GM12878 (cell line): ENCODE measurements around the gene TMUB2.
"Not testable (repeated sequence)": the region's sequence is repeated elsewhere in the genome, so short reads cannot be mapped to it uniquely, and the experiment has no call there.

ENCODE experiments used
- CTCF ChIP-seq, 3 experiments: IDR thresholded peaks in 2 of 3; conservative IDR thresholded peaks in 1 of 3; 2 replicates each; pipeline ENCODE4 v1.5.1; 2011; ENCODE audit warnings: low read depth in 3 of 3, low read length in 3 of 3, mild to moderate bottlenecking in 3 of 3, control low read depth in 2 of 3, moderate library complexity in 2 of 3, inconsistent platforms in 1 of 3, mixed read lengths in 1 of 3; ENCODE audit not compliant: control insufficient read depth in 2 of 3, insufficient read depth in 1 of 3; ENCODE audit errors: extremely low read depth in 1 of 3
- ESRRA ChIP-seq: IDR thresholded peaks from 2 replicates; pipeline ENCODE4 v1.6.1; 2012; ENCODE audit warnings: mild to moderate bottlenecking, low read length, improper control_type of control experiment
- MEF2A ChIP-seq: IDR thresholded peaks from 2 replicates; pipeline ENCODE4 v1.6.1; 2011; ENCODE audit warnings: low read depth, mild to moderate bottlenecking, low read length, moderate library complexity; ENCODE audit not compliant: insufficient read depth
- POLR2A ChIP-seq: IDR thresholded peaks from 2 replicates; pipeline ENCODE4 v1.6.1; 2011; ENCODE audit warnings: low read depth, mild to moderate bottlenecking, low read length
- SMAD1 ChIP-seq: fragments of 450-650 bp; IDR thresholded peaks from 2 replicates; pipeline ENCODE4 v1.6.1; 2018; ENCODE audit warnings: mild to moderate bottlenecking, low read depth; ENCODE audit not compliant: partially characterized antibody
- SMC3 ChIP-seq: IDR thresholded peaks from 2 replicates; pipeline ENCODE4 v1.6.1; 2011; ENCODE audit warnings: low read length, improper control_type of control experiment, borderline replicate concordance
- SP1 ChIP-seq: IDR thresholded peaks from one replicate; pipeline ENCODE4 v1.6.1; 2011; ENCODE audit warnings: low read depth, low read length
- TF ChIP-seq, protein P1 (sequence below): fragments of 450-650 bp; IDR thresholded peaks from 2 replicates; pipeline ENCODE4 v1.6.1; 2017; ENCODE audit warnings: mild to moderate bottlenecking, moderate library complexity

DNA sequence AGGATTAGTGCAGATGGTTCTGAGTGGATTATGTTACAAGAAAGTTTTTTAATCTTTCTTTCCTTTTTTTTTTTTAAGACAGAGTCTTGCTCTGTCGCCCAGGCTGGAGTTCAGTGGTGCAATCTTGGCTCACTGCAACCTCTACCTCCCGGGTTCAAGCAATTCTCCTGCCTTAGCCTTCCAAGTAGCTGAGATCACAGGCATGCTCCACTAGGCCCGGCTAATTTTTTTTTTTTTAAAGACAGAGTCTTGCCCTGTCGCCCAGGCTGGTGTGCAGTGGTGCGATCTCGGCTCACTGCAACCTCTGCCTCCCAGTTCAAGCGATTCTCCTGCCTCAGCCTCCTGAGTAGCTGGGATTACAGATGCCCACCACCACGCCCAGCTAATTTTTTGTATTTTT is 42.9 kb upstream of the TMUB2 start:
- not testable (repeated sequence) for TF ChIP-seq CTCF (IDR thresholded peaks at IDR 0.05 in 2 of 3, conservative IDR thresholded peaks at IDR 0.05 in 1 of 3; ENCODE audit: control insufficient read depth in 2 of 3, extremely low read depth in 1 of 3, insufficient read depth in 1 of 3, low read depth in 3 of 3, low read length in 3 of 3); SP1; POLR2A; MEF2A; ESRRA; SMC3; SMAD1
- TF ChIP-seq, protein P1, sequence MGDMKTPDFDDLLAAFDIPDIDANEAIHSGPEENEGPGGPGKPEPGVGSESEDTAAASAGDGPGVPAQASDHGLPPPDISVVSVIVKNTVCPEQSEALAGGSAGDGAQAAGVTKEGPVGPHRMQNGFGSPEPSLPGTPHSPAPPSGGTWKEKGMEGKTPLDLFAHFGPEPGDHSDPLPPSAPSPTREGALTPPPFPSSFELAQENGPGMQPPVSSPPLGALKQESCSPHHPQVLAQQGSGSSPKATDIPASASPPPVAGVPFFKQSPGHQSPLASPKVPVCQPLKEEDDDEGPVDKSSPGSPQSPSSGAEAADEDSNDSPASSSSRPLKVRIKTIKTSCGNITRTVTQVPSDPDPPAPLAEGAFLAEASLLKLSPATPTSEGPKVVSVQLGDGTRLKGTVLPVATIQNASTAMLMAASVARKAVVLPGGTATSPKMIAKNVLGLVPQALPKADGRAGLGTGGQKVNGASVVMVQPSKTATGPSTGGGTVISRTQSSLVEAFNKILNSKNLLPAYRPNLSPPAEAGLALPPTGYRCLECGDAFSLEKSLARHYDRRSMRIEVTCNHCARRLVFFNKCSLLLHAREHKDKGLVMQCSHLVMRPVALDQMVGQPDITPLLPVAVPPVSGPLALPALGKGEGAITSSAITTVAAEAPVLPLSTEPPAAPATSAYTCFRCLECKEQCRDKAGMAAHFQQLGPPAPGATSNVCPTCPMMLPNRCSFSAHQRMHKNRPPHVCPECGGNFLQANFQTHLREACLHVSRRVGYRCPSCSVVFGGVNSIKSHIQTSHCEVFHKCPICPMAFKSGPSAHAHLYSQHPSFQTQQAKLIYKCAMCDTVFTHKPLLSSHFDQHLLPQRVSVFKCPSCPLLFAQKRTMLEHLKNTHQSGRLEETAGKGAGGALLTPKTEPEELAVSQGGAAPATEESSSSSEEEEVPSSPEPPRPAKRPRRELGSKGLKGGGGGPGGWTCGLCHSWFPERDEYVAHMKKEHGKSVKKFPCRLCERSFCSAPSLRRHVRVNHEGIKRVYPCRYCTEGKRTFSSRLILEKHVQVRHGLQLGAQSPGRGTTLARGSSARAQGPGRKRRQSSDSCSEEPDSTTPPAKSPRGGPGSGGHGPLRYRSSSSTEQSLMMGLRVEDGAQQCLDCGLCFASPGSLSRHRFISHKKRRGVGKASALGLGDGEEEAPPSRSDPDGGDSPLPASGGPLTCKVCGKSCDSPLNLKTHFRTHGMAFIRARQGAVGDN, result not testable (repeated sequence)
